ENCODE measurements around the gene PIEZO1. TPM values are rescaled to one million over a fixed set of nuclear protein-coding genes. Genes with fewer than 3 reads are reported as not detected.
"Not testable (repeated sequence)": the region's sequence is repeated elsewhere in the genome, so short reads cannot be mapped to it uniquely, and the experiment has no call there.

The PIEZO1 gene
- 327 and 375 TPM in 2 replicates for total RNA-seq (2014; rRNA removed; shearing (Covaris generic))

DNA sequence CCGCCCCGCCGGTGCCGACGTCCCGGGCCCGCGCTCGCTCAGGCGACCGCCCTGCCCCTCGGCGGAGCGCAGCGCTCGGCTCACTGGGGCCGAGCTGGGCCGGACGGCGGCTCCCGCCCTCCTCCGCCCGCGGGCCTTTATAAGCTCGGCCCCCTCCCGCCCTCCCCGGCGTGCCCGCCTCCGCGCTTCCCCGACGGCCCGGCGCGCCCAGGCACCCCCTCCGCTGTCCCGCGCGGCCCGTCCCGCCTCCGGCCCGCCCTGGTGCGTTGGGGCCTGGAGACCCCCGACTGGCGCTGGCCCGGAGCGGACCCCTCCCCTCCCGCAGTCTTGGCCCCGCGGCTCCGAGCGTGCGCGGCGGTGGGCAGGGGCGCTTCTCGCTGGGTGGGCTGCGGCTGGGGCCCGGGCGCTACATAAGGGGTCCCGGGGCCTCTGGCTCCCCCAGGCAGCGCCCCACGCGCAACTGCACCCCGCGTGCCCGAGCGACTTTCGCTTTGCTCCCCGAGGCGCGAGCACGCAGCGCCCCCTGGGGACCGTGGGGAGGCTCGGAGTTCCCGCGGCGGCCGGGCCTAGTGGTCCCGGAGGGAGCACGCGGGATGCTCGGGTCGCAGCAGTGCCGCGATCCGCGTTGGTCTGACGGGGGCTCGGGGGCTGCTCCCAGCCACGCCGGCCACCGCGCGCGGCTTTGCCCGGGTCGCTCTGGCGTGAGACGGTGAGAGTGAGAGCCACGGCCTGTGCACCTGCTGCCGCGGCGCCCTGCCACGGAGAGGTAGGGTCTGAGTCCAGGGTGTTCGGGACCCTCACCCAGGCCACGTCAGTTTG lies at the start of gene PIEZO1:
PIEZO1 (minus strand) TSS at position 115 of the 819 bp plus-strand sequence. CDS start 256 bp downstream, outside the sequence.
- peak; percentile 55 for DNase-seq (ENCODE audit: low spot score)

GRCh38 chr16:88834670-88835069 lies 49.6 kb upstream of the PIEZO1 start:
- no peak for DNase-seq (ENCODE audit: low spot score)

DNA sequence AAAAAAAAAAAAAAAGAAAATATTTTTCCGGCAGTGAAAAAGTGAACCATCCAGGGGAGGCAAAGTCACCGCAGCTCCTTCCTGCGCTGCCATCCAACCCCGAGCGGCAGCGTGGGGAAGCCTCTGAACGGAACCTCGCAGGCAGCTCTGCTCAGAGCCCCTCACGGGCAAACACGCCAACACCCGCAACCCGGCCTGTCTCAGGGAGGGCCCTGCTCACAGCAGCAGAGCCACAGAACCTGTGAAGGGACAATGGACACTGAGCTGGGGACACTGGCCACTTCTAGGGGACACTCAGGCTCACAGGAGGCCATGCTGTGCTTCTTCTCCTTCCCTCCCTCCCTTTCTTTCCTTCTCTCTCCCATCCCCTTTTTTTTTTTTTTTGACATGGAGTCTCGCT lies 48.1 kb upstream of the PIEZO1 start:
- DNase-seq (ENCODE audit: low spot score) = no peak

DNA sequence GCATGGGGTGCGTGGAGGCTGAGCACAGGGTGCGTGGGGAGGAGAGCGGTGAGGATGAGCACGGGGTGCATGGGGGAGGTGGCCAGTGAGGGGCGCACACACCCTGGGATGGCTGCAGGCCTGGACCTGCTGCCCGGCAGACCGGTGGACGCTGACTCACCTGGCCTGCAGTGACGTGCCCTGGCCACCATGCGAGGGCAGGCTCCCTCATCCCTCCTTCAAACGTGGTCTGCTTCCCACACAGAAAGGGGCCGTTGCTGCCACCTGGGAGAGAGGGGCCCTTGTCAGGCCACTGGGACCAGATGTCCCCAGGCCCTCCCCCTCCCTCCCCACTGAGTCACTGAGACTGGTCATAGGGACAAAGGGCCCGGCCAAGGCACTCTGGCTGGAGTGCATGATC lies 46.8 kb upstream of the PIEZO1 start:
- DNase-seq (ENCODE audit: low spot score) = peak; percentile 5

GRCh38 chr16:88830783-88831182 lies 45.8 kb upstream of the PIEZO1 start:
- DNase-seq (ENCODE audit: low spot score) = no peak

- DNase-seq (ENCODE audit: low spot score) = no peak
Measured at GRCh38 chr16:88830258-88830657, 45.2 kb upstream of the PIEZO1 start.

GRCh38 chr16:88828711-88829110 lies 43.7 kb upstream of the PIEZO1 start:
- no peak for DNase-seq (ENCODE audit: low spot score)

- DNase-seq (ENCODE audit: low spot score) = no peak
Measured at GRCh38 chr16:88827727-88828126, 42.7 kb upstream of the PIEZO1 start.

DNA sequence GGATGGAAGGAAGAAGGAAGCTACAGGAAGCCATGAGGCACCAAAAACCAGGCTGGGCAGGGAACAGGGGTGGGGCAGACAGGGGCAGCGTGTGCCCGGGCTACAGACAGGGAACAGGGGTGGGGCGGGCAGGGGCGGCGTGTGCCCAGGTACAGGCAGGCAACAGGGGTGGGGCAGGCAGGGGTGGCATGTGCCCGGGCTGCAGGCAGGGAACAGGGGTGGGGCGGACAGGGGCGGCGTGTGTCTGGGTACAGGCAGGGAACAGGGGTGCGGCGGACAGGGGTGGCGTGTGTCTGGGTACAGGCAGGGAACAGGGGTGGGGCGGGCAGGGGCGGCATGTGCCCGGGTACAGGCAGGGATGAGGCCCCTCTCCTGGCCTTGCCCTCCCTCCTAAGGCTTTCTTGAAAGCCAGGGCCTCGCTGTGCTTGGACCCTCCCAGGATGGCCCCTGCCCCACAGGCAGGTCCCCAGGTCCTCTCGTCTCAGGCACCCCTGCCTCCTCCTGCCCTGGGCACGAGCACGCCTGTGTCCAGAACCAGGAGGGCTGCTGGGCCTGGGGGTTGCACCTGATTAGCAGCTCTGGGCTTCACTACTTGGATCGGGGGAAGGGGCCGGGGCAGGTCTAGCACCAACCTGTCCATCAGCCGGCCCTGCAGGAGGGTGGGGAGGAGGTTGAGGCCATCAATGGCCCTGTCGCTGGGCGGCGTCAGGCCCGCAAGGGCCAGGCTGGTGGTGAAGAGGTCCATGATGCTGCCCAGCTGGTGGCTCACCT lies 41.2 kb upstream of the PIEZO1 start:
- DNase-seq (ENCODE audit: low spot score) = no peak

- DNase-seq (ENCODE audit: low spot score) = no peak
Measured at GRCh38 chr16:88825146-88825545, 40.1 kb upstream of the PIEZO1 start.

GRCh38 chr16:88824256-88825077 lies 39.4 kb upstream of the PIEZO1 start:
- no peak for DNase-seq (ENCODE audit: low spot score)

DNA sequence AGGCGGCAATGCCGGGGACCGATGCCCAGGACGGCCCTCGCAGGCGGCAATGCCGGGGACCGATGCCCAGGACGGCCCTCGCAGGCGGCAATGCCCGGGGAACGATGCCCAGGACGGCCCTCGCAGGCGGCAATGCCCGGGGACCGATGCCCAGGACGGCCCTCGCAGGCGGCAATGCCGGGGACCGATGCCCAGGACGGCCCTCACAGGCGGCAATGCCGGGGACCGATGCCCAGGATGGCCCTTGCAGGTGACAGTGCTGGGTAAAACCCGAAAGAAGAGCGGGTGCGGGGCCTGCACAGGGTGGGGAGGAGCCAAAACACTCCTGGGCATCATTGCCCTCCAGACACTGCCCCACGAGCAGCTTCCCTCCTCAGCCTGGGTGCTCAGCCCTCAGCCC lies 38.6 kb upstream of the PIEZO1 start:
- DNase-seq (ENCODE audit: low spot score) = not testable (repeated sequence)

GRCh38 chr16:88822281-88823040 lies 37.4 kb upstream of the PIEZO1 start:
- DNase-seq (ENCODE audit: low spot score) = no peak

GRCh38 chr16:88821168-88821850 lies 36.3 kb upstream of the PIEZO1 start:
- no peak for DNase-seq (ENCODE audit: low spot score)

DNA sequence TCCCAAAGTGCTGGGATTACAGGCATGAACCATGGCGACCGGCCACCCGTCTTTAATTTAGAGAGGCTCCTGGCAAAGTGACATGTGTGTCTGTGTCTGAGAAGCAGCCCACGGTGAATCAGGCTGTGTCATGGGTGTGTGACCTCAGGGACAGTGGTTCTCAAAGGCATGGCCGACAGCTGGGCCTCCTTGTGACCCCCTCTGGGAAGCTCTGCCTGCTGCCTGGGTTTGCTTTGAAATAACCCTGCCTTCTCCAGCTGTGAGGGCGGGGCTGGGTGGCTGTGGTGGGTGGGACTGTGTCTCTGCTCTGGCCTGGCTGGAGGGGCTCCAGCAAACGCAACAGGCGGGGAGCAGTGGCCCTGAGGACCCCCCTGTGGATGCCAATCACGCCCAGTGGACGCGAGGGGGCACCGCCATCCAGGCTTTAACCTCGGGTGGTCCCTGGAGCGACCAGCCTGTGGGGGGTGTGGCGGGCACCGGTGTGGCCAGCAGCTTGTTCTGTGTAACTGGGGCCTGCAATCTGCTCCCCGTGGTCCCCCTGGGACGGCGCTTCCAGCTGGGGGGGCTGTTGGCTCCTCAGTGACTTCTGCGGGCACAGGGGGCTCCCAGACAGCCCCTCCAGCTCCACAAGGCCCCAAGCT lies 35.5 kb upstream of the PIEZO1 start:
- DNase-seq (ENCODE audit: low spot score) = no peak

- no peak for DNase-seq (ENCODE audit: low spot score)
Measured at GRCh38 chr16:88819126-88819525, 34.1 kb upstream of the PIEZO1 start.

GRCh38 chr16:88818575-88818874 lies 33.5 kb upstream of the PIEZO1 start:
- DNase-seq (ENCODE audit: low spot score) = no peak

- DNase-seq (ENCODE audit: low spot score) = no peak
Measured at GRCh38 chr16:88817785-88818574, 33.0 kb upstream of the PIEZO1 start.
